ENCODE data around the gene LEFTY2.

Gene LEFTY2

GRCh38 chr1:225945564-225945963, 4.5 kb upstream of the LEFTY2 start:
- no peak for ATAC-seq
- TF ChIP-seq ZNF8 (CRISPR knock-in tag; IDR thresholded peaks at IDR 0.05) (no peak), GLIS3 (CRISPR knock-in tag; IDR thresholded peaks at IDR 0.05) (no peak), ZC3H10 (CRISPR knock-in tag; IDR thresholded peaks at IDR 0.05) (no peak), POU6F1 (CRISPR knock-in tag; IDR thresholded peaks at IDR 0.05; ENCODE audit: borderline replicate concordance, low read depth) (no peak), TOX (CRISPR knock-in tag; IDR thresholded peaks at IDR 0.05; ENCODE audit: borderline replicate concordance) (no peak)

- TF ChIP-seq CSDC2 (CRISPR knock-in tag; IDR thresholded peaks at IDR 0.05) (no peak), POU6F1 (CRISPR knock-in tag; IDR thresholded peaks at IDR 0.05; ENCODE audit: borderline replicate concordance, low read depth) (no peak), ZNF565 (CRISPR knock-in tag; conservative IDR thresholded peaks at IDR 0.05; ENCODE audit: low read depth) (no peak), ZC3H10 (CRISPR knock-in tag; IDR thresholded peaks at IDR 0.05) (no peak), SNAI2 (CRISPR knock-in tag; IDR thresholded peaks at IDR 0.05) (no peak), ESRRG (CRISPR knock-in tag; IDR thresholded peaks at IDR 0.05) (no peak), BACH2 (CRISPR knock-in tag; IDR thresholded peaks at IDR 0.05; ENCODE audit: borderline replicate concordance) (no peak), CSRNP3 (CRISPR knock-in tag; IDR thresholded peaks at IDR 0.05) (no peak), TSHZ2 (CRISPR knock-in tag; IDR thresholded peaks at IDR 0.05) (no peak), ARNTL (CRISPR knock-in tag; IDR thresholded peaks at IDR 0.05; ENCODE audit: borderline replicate concordance, low read depth) (no peak), CREB5 (CRISPR knock-in tag; IDR thresholded peaks at IDR 0.05; ENCODE audit: low read depth) (no peak), ZFP30 (CRISPR knock-in tag; IDR thresholded peaks at IDR 0.05) (no peak), ZNF8 (CRISPR knock-in tag; IDR thresholded peaks at IDR 0.05) (no peak), PATZ1 (CRISPR knock-in tag; IDR thresholded peaks at IDR 0.05; ENCODE audit: borderline replicate concordance) (no peak), RARB (CRISPR knock-in tag; IDR thresholded peaks at IDR 0.05) (no peak), OSR1 (CRISPR knock-in tag; IDR thresholded peaks at IDR 0.05) (no peak), ZFP3 (CRISPR knock-in tag; IDR thresholded peaks at IDR 0.05) (no peak), GLIS3 (CRISPR knock-in tag; IDR thresholded peaks at IDR 0.05) (no peak)
- ATAC-seq: no peak
Measured at GRCh38 chr1:225944951-225945350, 3.9 kb upstream of the LEFTY2 start.

- TF ChIP-seq ARNTL (CRISPR knock-in tag; IDR thresholded peaks at IDR 0.05; ENCODE audit: borderline replicate concordance, low read depth) (no peak), ZFP30 (CRISPR knock-in tag; IDR thresholded peaks at IDR 0.05) (no peak), CREB5 (CRISPR knock-in tag; IDR thresholded peaks at IDR 0.05; ENCODE audit: low read depth) (no peak), ESRRG (CRISPR knock-in tag; IDR thresholded peaks at IDR 0.05) (no peak), ZFP3 (CRISPR knock-in tag; IDR thresholded peaks at IDR 0.05) (no peak)
- ATAC-seq: no peak
Measured at GRCh38 chr1:225944387-225944786, 3.4 kb upstream of the LEFTY2 start.
